ENCODE data around the gene PPP2R2B.

The PPP2R2B gene

DNA sequence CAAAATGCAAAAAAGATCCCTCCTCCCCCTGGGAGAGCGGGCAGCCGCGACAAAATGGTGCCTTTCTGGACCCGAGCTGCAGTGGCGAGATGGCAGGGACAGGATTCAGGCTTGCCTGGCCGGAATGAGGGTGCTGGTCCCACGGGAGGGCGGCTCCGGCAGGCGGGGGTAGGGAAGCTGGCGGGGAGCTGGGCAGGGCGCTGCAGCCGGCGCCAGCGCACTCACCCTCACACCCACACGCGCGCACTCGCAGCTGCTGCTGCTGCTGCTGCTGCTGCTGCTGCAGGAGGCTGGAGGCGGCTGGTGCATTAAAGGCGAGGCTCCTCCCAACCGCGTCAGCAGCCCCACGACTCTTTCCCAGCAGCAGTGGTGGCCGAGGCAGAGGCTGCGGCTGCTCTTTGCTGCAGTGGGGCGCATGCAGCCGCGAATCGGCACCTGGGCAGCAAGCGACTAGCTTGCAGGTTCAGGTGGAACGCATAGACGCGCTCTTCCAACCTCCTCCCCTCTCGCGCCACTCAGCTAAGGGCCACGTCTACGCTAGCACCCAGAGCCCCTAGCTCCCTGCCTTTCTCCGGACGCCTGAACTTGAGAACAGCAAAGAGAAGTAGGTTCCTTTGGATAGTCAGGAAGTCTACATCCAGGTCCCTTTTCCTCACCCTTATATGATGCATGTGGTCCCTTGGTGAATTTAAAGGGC, at the start of gene PPP2R2B:
TSS of gene PPP2R2B (minus strand) at position 282 of the 697 bp plus-strand sequence.
- Mint-ChIP-seq H3K36me3 (ENCODE audit: low read depth) (no peaks in the 10 kb centered on the region), H3K4me3 (peak within 1 kb of the TSS; percentile 84), H3K27me3 (ENCODE audit: low read depth) (peaks cover 62% of the 10 kb centered on the region), H3K9me3 (no peaks in the 10 kb centered on the region), H3K4me1 (ENCODE audit: low read depth) (peaks cover 9% of the 10 kb centered on the region), H3K27ac (no peak within 1 kb of the TSS)
- peak; percentile 30 for DNase-seq (ENCODE audit: low spot score)

GRCh38 chr5:146924132-146924531, 45.6 kb upstream of the PPP2R2B start:
- peaks cover 3% of the 10 kb centered on the region for H3K4me1 Mint-ChIP-seq (ENCODE audit: low read depth)
- no peaks in the 10 kb centered on the region for H3K36me3 Mint-ChIP-seq (ENCODE audit: low read depth)
- H3K4me3 Mint-ChIP-seq, result no peak overlapping the region
- H3K27me3 Mint-ChIP-seq (ENCODE audit: low read depth), result no peaks in the 10 kb centered on the region
- no peaks in the 10 kb centered on the region for H3K9me3 Mint-ChIP-seq
- DNase-seq (ENCODE audit: low spot score), result no peak
- H3K27ac Mint-ChIP-seq, result no peak overlapping the region

DNA sequence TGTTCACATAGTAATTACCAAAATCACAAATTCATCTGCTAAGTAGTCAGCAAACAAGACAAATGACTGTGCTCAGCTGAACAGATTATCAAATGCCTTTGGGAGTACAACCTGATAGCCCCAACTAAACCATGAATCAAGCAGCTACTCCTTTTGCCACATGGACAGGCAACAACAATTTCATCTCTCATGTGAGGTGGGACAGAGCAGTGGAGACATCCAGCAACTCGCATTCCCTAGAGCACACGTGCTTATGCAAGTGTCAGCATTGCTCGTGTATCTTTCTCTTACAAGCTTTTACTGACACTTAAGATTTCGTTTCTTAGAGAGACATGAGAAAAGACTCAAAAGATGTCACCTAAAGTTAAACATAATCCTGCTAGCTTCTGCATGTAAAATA, 42.7 kb upstream of the PPP2R2B start:
- peaks cover 6% of the 10 kb centered on the region for H3K27me3 Mint-ChIP-seq (ENCODE audit: low read depth)

GRCh38 chr5:146920351-146920881, 41.9 kb upstream of the PPP2R2B start:
- DNase-seq (ENCODE audit: low spot score), result no peak
- H3K4me1 Mint-ChIP-seq (ENCODE audit: low read depth), result peaks cover 8% of the 10 kb centered on the region
- no peak overlapping the region for H3K27ac Mint-ChIP-seq
- H3K9me3 Mint-ChIP-seq, result no peaks in the 10 kb centered on the region
- H3K36me3 Mint-ChIP-seq (ENCODE audit: low read depth), result no peaks in the 10 kb centered on the region
- H3K27me3 Mint-ChIP-seq (ENCODE audit: low read depth), result peaks cover 9% of the 10 kb centered on the region
- H3K4me3 Mint-ChIP-seq, result no peak overlapping the region

More for the DNA sequence above, 42.7 kb upstream of the PPP2R2B start:
- Mint-ChIP-seq H3K9me3 (no peaks in the 10 kb centered on the region), H3K36me3 (ENCODE audit: low read depth) (no peaks in the 10 kb centered on the region), H3K4me1 (ENCODE audit: low read depth) (peaks cover 3% of the 10 kb centered on the region), H3K27ac (no peak overlapping the region), H3K4me3 (no peak overlapping the region)
- no peak for DNase-seq (ENCODE audit: low spot score)

DNA sequence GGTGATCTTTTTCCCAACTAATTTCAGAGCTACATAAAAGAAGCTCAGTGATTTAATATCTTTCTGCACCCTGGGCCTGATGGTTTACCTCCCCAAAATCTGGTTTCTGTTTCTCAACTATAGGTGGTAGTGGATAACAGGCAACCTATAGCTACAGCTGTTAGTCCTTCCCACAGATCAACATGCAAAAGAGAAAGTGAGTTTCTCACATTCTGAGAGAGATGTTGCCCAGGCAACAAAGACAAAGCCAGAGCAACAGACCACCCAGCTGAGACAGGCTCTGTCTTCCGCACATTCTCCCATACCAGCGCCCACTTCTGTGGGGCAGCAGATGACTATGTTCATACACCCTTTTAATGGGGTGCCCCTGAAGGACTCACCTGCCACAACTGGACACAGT, 40.7 kb upstream of the PPP2R2B start:
- peaks cover 14% of the 10 kb centered on the region for H3K27me3 Mint-ChIP-seq (ENCODE audit: low read depth)
- no peak for DNase-seq (ENCODE audit: low spot score)
- H3K36me3 Mint-ChIP-seq (ENCODE audit: low read depth), result no peaks in the 10 kb centered on the region
- no peaks in the 10 kb centered on the region for H3K9me3 Mint-ChIP-seq
- no peak overlapping the region for H3K4me3 Mint-ChIP-seq
- no peak overlapping the region for H3K27ac Mint-ChIP-seq
- peaks cover 8% of the 10 kb centered on the region for H3K4me1 Mint-ChIP-seq (ENCODE audit: low read depth)

DNA sequence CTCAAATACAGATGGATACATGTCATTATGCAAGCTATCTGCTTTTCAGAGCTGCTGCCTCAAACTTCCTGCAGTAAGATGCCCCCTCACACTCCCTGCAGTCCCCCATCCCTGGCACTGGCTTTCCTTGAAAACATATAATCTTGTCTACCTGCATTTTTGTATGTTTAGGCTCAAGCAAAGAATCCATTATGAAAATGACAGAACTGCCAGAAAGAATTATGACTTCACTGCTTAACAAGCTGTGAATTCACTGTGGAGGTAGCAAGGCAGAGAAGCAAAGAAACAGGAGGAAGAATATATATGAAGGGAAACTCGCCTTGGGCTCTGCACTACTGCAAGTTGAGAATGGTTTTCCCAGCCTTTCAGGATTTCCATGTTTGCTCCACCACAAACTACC, 39.4 kb upstream of the PPP2R2B start:
- Mint-ChIP-seq H3K9me3 (no peaks in the 10 kb centered on the region), H3K36me3 (ENCODE audit: low read depth) (no peaks in the 10 kb centered on the region), H3K27me3 (ENCODE audit: low read depth) (peaks cover 14% of the 10 kb centered on the region), H3K4me1 (ENCODE audit: low read depth) (peaks cover 8% of the 10 kb centered on the region), H3K4me3 (no peak overlapping the region), H3K27ac (no peak overlapping the region)
- DNase-seq (ENCODE audit: low spot score), result no peak

- no peak for DNase-seq (ENCODE audit: low spot score)
- no peaks in the 10 kb centered on the region for H3K36me3 Mint-ChIP-seq (ENCODE audit: low read depth)
- H3K27me3 Mint-ChIP-seq (ENCODE audit: low read depth), result peaks cover 18% of the 10 kb centered on the region
- no peak overlapping the region for H3K27ac Mint-ChIP-seq
- H3K4me3 Mint-ChIP-seq, result no peak overlapping the region
- peaks cover 9% of the 10 kb centered on the region for H3K4me1 Mint-ChIP-seq (ENCODE audit: low read depth)
- H3K9me3 Mint-ChIP-seq, result no peaks in the 10 kb centered on the region
Measured at GRCh38 chr5:146912874-146913273, 34.3 kb upstream of the PPP2R2B start.

DNA sequence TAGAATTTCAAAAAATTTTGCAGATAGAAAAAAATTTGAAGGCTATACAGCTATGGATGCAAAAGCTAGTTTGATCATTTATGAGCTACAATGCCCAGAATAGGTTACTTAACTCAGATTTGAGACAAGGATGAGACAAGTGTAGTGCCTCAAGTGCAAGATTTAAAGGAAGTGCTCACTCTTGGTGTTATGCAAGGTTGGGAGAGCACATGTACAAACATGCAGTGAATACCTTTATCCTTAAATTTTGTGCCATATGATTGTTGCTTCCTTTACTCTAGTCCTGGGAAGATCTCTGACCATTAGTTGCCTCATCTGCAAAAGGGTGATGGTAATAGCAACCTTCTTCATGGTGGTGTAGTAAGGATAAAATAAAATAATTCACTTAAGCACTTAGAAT, 31.7 kb upstream of the PPP2R2B start:
- no peak for DNase-seq (ENCODE audit: low spot score)
- Mint-ChIP-seq H3K4me3 (no peak overlapping the region), H3K4me1 (ENCODE audit: low read depth) (peaks cover 4% of the 10 kb centered on the region), H3K36me3 (ENCODE audit: low read depth) (no peaks in the 10 kb centered on the region), H3K27me3 (ENCODE audit: low read depth) (peaks cover 9% of the 10 kb centered on the region), H3K27ac (no peak overlapping the region), H3K9me3 (no peaks in the 10 kb centered on the region)

- Mint-ChIP-seq H3K36me3 (ENCODE audit: low read depth) (no peaks in the 10 kb centered on the region), H3K27ac (no peak overlapping the region), H3K4me3 (no peak overlapping the region), H3K4me1 (ENCODE audit: low read depth) (peaks cover 4% of the 10 kb centered on the region), H3K27me3 (ENCODE audit: low read depth) (peaks cover 6% of the 10 kb centered on the region), H3K9me3 (no peaks in the 10 kb centered on the region)
- no peak for DNase-seq (ENCODE audit: low spot score)
Measured at GRCh38 chr5:146909255-146910068, 30.9 kb upstream of the PPP2R2B start.

- Mint-ChIP-seq H3K4me3 (no peak overlapping the region), H3K36me3 (ENCODE audit: low read depth) (no peaks in the 10 kb centered on the region), H3K27ac (no peak overlapping the region), H3K27me3 (ENCODE audit: low read depth) (peaks cover 5% of the 10 kb centered on the region), H3K4me1 (ENCODE audit: low read depth) (peaks cover 2% of the 10 kb centered on the region), H3K9me3 (no peaks in the 10 kb centered on the region)
- no peak for DNase-seq (ENCODE audit: low spot score)
Measured at GRCh38 chr5:146906803-146907202, 28.2 kb upstream of the PPP2R2B start.

DNA sequence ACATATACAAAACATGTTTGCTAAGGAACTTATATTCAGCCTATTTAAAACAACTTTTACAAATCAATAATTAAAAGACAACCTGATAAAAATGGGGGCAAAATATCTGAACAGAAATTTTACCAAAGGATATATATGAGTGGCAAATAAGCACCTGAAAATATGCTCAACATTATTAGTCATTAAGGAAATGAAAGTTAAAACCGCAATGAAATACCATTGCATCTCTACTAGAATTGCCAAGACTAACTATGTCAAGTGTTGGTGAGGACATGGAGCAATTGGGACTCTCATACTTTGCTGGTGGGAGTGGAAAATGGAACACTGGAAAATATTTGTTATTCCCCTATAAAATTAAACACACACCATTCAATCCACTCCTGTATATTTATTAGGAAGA, 26.3 kb upstream of the PPP2R2B start:
- H3K4me1 Mint-ChIP-seq (ENCODE audit: low read depth), result no peaks in the 10 kb centered on the region
- H3K27ac Mint-ChIP-seq, result no peak overlapping the region
- no peaks in the 10 kb centered on the region for H3K36me3 Mint-ChIP-seq (ENCODE audit: low read depth)
- peaks cover 4% of the 10 kb centered on the region for H3K27me3 Mint-ChIP-seq (ENCODE audit: low read depth)
- H3K9me3 Mint-ChIP-seq, result no peaks in the 10 kb centered on the region
- DNase-seq (ENCODE audit: low spot score), result no peak
- no peak overlapping the region for H3K4me3 Mint-ChIP-seq

DNA sequence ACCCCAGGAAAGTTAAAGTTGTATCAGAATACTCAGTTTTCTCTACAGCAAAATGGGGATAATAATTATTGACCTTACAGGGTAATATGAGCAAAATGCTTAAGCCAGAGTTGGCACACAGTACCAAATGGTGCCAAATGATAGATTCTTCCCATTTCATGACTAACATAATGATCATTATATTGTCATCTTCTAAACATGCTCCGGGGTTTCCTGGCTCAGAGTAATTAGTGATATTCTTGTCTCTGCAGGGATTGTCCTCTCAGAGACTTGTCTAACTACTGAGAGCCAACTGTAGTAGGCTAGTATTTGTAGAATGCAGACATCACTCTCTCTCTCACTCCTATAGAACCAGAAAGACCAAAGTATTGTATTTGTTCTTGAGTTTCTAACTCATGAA, 25.2 kb upstream of the PPP2R2B start:
- H3K27me3 Mint-ChIP-seq (ENCODE audit: low read depth), result peaks cover under 1% of the 10 kb centered on the region
- no peak overlapping the region for H3K27ac Mint-ChIP-seq
- H3K36me3 Mint-ChIP-seq (ENCODE audit: low read depth), result no peaks in the 10 kb centered on the region
- H3K4me1 Mint-ChIP-seq (ENCODE audit: low read depth), result no peaks in the 10 kb centered on the region
- no peaks in the 10 kb centered on the region for H3K9me3 Mint-ChIP-seq
- no peak overlapping the region for H3K4me3 Mint-ChIP-seq
- DNase-seq (ENCODE audit: low spot score), result no peak

- no peaks in the 10 kb centered on the region for H3K9me3 Mint-ChIP-seq
- no peaks in the 10 kb centered on the region for H3K36me3 Mint-ChIP-seq (ENCODE audit: low read depth)
- H3K4me1 Mint-ChIP-seq (ENCODE audit: low read depth), result no peaks in the 10 kb centered on the region
- DNase-seq (ENCODE audit: low spot score), result no peak
- no peak overlapping the region for H3K4me3 Mint-ChIP-seq
- no peak overlapping the region for H3K27ac Mint-ChIP-seq
- no peaks in the 10 kb centered on the region for H3K27me3 Mint-ChIP-seq (ENCODE audit: low read depth)
Measured at GRCh38 chr5:146902471-146902870, 23.9 kb upstream of the PPP2R2B start.

GRCh38 chr5:146897061-146897460, 18.5 kb upstream of the PPP2R2B start:
- Mint-ChIP-seq H3K36me3 (ENCODE audit: low read depth) (no peaks in the 10 kb centered on the region), H3K27ac (no peak overlapping the region), H3K4me1 (ENCODE audit: low read depth) (peaks cover 7% of the 10 kb centered on the region), H3K4me3 (no peak overlapping the region), H3K27me3 (ENCODE audit: low read depth) (no peaks in the 10 kb centered on the region), H3K9me3 (no peaks in the 10 kb centered on the region)
- DNase-seq (ENCODE audit: low spot score), result no peak

All from T-helper 2 cell treated with Interferon-gamma antibody and Interleukin-4, amounts not matched to agents 5 μg/mL and 100 μg/mL, for 36 hours (primary cell).